Measurements from ENCODE around the gene EEF1A2.

The EEF1A2 gene

GRCh38 chr20:63466861-63467260, 32.0 kb downstream of the EEF1A2 start:
- no peak for DNase-seq

GRCh38 chr20:63466250-63466825, 32.5 kb downstream of the EEF1A2 start:
- no peak for DNase-seq

GRCh38 chr20:63465380-63466249, 33.3 kb downstream of the EEF1A2 start:
- DNase-seq = no peak

GRCh38 chr20:63464289-63464635, 34.6 kb downstream of the EEF1A2 start:
- no peak for DNase-seq

GRCh38 chr20:63463400-63464288, 35.2 kb downstream of the EEF1A2 start:
- DNase-seq = no peak

GRCh38 chr20:63462244-63462643, 36.6 kb downstream of the EEF1A2 start:
- DNase-seq = no peak

GRCh38 chr20:63461104-63461763, 37.6 kb downstream of the EEF1A2 start:
- DNase-seq = no peak

GRCh38 chr20:63459070-63459380, 39.9 kb downstream of the EEF1A2 start:
- no peak for DNase-seq

GRCh38 chr20:63458170-63459069, 40.5 kb downstream of the EEF1A2 start:
- DNase-seq = no peak

- no peak for DNase-seq
Observed at GRCh38 chr20:63457737-63458136, 41.1 kb downstream of the EEF1A2 start.

GRCh38 chr20:63456429-63457284, 42.2 kb downstream of the EEF1A2 start:
- no peak for DNase-seq

GRCh38 chr20:63455568-63455859, 43.4 kb downstream of the EEF1A2 start:
- DNase-seq = no peak

- no peak for DNase-seq
Observed at GRCh38 chr20:63454731-63455567, 43.9 kb downstream of the EEF1A2 start.

- DNase-seq = no peak
Observed at GRCh38 chr20:63452821-63453523, 45.9 kb downstream of the EEF1A2 start.

GRCh38 chr20:63452341-63452740, 46.5 kb downstream of the EEF1A2 start:
- no peak for DNase-seq

- DNase-seq = no peak
Observed at GRCh38 chr20:63451821-63452220, 47.1 kb downstream of the EEF1A2 start.

GRCh38 chr20:63449796-63450730, 48.8 kb downstream of the EEF1A2 start:
- DNase-seq = no peak

GRCh38 chr20:63449025-63449424, 49.9 kb downstream of the EEF1A2 start:
- DNase-seq = no peak

- no peak for DNase-seq
Observed at GRCh38 chr20:63448031-63448430, 50.9 kb downstream of the EEF1A2 start.

Data from activated naive CD4-positive, alpha-beta T cell (primary cell).